Stimulated activated CD8-positive, alpha-beta memory T cell treated with anti-CD3 and anti-CD28 coated beads, Interleukin-12 subunit alpha, Interleukin-12 subunit beta, amount 100 ng/mL, for 24 hours (primary cell): ENCODE measurements around the gene PACRG.
"Not testable (repeated sequence)": the region's sequence is repeated elsewhere in the genome, so short reads cannot be mapped to it uniquely, and the experiment has no call there.

Experiments used
- DNase-seq: peaks from one replicate; pipeline ENCODE4 v3.0.0-alpha.2; 2020; ENCODE audit errors: extremely low read depth

Gene PACRG

DNA sequence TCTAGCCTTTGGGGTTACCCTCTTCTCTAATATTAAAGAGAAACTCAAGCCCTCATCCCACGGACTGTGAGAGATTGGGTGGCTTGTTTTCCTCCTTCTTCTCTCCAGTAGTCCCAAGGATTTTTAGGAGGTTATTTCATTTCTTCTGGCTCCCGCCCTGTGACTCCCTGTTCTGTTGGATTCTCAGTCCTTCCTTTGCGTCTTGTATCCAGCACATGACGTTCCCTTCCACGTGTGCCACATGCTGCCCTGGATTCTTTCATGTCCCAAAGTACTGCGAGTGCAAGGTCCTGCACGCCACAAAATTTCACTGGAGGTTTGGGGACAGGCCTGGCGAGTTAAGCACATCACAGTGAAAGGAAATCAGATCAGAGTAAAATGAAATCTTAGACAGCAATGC is 213.4 kb downstream of the PACRG start:
- no peak for DNase-seq

- DNase-seq, result no peak
Measured at GRCh38 chr6:162942866-162943265, 215.1 kb downstream of the PACRG start.

DNA sequence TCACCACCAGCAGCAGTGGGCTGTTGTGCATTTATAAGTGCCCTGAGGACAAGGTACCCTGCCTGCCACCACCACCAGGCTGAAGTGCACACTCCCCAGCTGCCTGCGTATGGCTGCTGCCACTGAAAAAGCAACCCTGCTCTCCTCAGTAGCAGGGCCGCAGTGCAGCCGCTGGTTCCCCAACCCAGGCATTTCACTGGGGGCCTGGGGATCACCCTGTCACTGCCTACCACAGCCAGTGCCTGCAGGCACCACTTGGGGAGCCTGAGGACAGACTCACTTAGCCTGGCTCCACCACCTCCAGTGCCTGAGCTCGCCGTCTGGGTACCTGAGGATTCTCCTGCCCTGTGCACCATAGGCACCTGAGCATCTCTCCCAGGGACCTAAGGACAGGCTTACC is 215.6 kb downstream of the PACRG start:
- DNase-seq, result no peak

- DNase-seq, result no peak
Measured at GRCh38 chr6:162951164-162951743, 223.5 kb downstream of the PACRG start.

DNA sequence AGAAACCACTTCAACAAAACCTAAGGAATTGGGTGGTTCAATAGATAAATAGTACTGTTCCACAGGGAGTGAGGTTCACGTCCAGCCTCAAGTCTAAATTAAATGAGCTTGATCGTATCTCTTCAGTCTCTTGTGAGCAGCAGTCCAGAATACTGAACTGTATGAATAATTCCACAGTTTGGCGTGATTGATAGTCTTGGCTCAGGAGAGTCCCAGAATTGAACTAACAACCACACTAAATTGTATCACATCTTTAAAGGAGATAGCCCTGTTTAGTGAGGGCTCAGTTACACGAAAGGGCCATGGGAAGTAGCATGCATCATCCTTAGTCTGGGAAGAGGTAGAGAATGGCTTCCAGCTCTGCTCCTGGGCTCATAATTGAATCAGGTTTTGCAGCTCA is 224.6 kb downstream of the PACRG start:
- no peak for DNase-seq

- DNase-seq, result no peak
Measured at GRCh38 chr6:162957062-162957461, 229.3 kb downstream of the PACRG start.

DNA sequence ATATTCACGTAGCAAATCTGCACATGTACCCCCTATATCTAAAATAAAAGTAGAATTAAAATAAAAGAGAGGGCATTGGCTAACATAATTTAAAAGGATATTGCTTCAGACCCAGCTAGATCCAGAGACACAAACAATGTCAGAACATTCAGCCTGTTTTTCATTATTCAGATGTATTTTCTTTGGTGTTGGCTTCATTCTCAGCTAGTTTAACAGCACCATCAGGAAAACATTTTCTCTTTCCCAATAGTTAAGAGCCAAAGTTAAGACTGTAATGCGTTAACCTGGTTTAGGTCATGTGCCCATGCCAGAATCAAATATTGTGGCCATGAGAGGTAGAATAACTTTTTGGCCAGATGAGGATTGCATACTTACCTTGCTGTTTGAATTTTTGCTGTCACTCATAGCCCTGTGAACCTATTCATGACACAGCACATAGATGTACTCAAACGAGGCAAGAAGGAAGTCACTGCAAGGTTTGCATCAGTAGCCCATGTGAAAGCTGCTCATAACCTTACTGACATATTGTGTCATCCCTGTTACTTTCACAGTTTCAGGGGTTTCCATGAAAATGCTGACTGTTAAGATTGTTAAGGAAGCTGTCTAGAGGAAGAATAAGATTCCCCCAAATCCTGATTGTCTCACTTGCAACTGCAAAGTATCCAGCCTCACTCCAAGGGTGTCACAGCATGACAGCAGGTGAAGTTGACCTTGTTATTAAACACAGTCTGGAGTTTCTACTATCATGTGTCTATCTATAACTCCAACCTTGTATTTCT is 233.1 kb downstream of the PACRG start:
- no peak for DNase-seq

- no peak for DNase-seq
Measured at GRCh38 chr6:162962093-162962492, 234.3 kb downstream of the PACRG start.

- DNase-seq, result no peak
Measured at GRCh38 chr6:162963861-162964260, 236.1 kb downstream of the PACRG start.

DNA sequence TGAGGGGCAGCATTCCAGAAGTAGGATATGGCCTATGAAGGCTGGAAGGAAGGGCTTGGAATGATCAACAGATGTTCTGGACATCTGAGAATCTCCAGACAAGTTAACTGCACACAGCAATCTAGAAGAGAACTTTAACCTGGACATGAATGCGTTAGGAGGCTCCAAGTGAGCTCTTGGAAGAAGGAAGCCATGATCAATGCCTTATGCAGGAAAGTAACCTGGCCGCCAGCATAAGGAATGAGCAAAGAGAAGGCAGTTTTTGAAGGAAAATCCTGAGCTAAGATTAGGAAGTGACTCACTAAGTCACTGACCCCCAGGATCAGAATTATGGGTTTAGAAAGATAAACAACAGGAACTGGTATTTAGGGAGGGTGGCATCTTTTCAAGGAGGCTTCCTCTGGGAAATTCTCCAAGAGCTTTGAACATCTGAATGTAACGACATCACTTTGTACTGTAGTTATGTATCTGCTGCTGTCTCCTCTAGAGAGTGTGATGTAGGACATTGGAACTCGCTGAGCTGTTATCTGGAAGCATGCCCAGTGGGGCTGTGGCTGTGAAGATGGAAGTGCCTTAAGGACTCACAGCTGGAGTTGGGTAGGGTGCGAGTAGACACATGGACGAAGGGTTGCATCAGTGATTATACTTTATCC is 236.8 kb downstream of the PACRG start:
- DNase-seq, result no peak

GRCh38 chr6:162965366-162965765 is 237.6 kb downstream of the PACRG start:
- no peak for DNase-seq

DNA sequence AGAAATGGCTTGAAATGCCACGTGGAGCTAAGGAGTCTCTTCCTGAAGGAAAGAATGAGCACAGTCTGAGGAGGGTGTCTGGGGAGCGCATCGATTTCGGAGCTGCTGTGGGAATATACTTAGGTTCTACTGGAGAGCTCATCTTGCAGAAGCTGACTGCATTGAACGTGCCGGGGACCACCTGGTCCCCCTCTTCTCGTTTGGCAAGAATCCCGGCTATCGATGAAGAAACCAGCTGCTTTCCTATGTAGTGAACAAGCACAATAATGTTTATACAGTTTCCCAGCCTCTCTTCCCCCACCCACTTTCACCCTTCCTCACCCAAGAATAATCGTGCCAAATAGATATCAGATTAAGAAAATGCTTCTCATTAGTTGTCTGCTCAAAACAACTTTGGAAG is 242.5 kb downstream of the PACRG start:
- DNase-seq, result no peak

DNA sequence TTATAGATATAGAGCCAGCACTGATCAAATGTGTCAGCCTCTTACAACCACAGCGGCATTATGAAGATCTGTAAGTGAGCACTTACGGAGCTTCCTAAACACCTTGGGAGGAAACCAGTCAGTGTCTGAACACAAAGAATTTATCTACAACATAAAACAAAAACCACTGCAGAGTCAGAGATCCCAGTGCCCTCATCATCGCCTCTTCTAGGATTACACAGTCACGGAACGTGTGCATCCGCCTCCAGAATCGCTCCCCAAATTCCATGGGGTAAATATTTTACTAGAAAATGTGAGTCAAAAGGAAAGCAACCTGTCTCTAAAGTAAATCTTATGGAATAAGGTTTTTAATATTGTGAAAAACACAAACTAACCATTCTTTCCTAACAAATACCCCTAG is 243.6 kb downstream of the PACRG start:
- DNase-seq, result no peak

GRCh38 chr6:162973151-162973872 is 245.5 kb downstream of the PACRG start:
- DNase-seq, result no peak

- no peak for DNase-seq
Measured at GRCh38 chr6:162973980-162974379, 246.2 kb downstream of the PACRG start.

DNA sequence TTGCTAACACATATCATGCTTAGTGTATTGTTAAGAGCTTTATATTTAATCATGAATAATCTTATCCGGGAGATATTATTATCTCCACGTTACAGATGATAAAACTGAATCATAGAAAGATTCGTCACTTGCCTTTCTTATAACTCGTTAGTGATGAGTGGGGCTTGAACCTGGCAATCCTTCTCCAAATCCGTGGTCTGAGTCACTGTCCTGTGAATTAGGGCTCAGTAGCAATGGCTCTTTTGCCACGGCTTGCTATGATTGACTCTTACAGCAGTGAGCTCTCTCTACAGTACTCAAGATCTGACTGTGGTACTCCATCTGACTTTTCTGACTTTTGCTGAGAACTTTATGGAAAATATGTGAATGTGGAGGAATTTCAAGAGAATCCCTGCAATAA is 246.9 kb downstream of the PACRG start:
- no peak for DNase-seq

- no peak for DNase-seq
Measured at GRCh38 chr6:162976141-162976540, 248.4 kb downstream of the PACRG start.

DNA sequence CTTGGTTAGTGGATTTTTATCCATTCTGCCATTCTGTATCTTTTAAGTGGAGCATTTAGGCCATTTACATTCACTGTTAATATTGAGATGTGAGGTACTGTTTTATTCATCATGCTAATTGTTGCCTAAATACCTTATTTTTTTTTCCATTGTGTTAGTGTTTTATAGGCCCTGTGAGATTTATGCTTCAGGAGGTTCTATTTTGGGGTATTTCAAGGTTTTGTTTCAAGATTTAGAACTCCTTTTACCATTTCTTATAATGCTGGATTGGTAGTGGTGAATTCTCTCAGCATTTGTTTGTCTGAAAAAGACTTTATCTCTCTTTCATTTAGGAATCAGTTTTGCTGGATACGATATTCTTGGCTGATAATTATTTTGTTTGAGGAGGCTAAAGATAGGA is 255.5 kb downstream of the PACRG start:
- not testable (repeated sequence) for DNase-seq

DNA sequence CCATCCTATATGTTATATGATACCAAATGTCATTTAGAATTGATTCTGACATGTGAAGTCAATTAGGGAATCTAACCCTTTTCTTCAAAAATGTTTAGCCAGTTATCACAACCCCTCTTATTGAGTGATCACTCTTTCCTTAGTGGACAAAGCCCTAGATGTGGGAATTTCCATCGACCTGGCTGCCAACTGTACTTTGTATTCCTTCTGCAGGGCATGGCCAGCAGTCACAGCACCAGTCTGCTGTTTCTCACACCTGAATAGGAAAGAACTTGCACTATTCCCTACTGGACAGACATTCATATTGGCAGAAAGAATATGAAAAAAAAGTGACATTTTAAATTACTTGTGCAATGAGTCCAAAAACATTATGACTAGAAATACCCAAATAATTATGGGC is 271.0 kb downstream of the PACRG start:
- DNase-seq, result no peak

- no peak for DNase-seq
Measured at GRCh38 chr6:162999575-163000285, 272.0 kb downstream of the PACRG start.

GRCh38 chr6:163001330-163001729 is 273.6 kb downstream of the PACRG start:
- no peak for DNase-seq

- DNase-seq, result no peak
Measured at GRCh38 chr6:163008186-163008585, 280.4 kb downstream of the PACRG start.
